WTC11 (cell line): ENCODE measurements around the gene PRSS53. TPM values are rescaled to one million over a fixed set of nuclear protein-coding genes. Genes with fewer than 3 reads are reported as not detected.

Source experiments
- ESRRA ChIP-seq: sonication (generic); formaldehyde crosslinking; IDR thresholded peaks from 2 replicates; pipeline ENCODE4 v1.8.1; 2022; ENCODE audit warnings: mild to moderate bottlenecking, missing genetic modification reagents, borderline replicate concordance
- ETV6 ChIP-seq: sonication (generic); formaldehyde crosslinking; IDR thresholded peaks from 2 replicates; pipeline ENCODE4 v1.8.1; 2022; ENCODE audit warnings: mild to moderate bottlenecking, missing genetic modification reagents
- IRF2 ChIP-seq: sonication (generic); formaldehyde crosslinking; IDR thresholded peaks from 2 replicates; pipeline ENCODE4 v1.8.0; 2022; ENCODE audit warnings: low read depth, missing genetic modification reagents, borderline replicate concordance
- JUN ChIP-seq: sonication (generic); formaldehyde crosslinking; IDR thresholded peaks from 2 replicates; pipeline ENCODE4 v1.8.0; 2023; ENCODE audit warnings: mild to moderate bottlenecking, missing genetic modification reagents
- NFE2L1 ChIP-seq: sonication (generic); formaldehyde crosslinking; IDR thresholded peaks from 2 replicates; pipeline ENCODE4 v1.8.1; 2023; ENCODE audit warnings: missing genetic modification reagents
- NFYB ChIP-seq: sonication (generic); formaldehyde crosslinking; conservative IDR thresholded peaks from 2 replicates; pipeline ENCODE4 v1.8.0; 2022; ENCODE audit warnings: low read depth, missing genetic modification reagents
- NR1H2 ChIP-seq: sonication (generic); formaldehyde crosslinking; IDR thresholded peaks from 2 replicates; pipeline ENCODE4 v1.9.0; 2021; ENCODE audit warnings: mild to moderate bottlenecking, moderate library complexity, missing genetic modification reagents
- NR2C2 ChIP-seq: sonication (generic); formaldehyde crosslinking; IDR thresholded peaks from 2 replicates; pipeline ENCODE4 v1.8.0; 2022; ENCODE audit warnings: mild to moderate bottlenecking, missing genetic modification reagents
- OVOL2 ChIP-seq: fragments of 250-450 bp; sonication (Bioruptor Pico); IDR thresholded peaks from 2 replicates; pipeline ENCODE4 v1.9.0; 2021; ENCODE audit warnings: mild to moderate bottlenecking, borderline replicate concordance
- RELA ChIP-seq: sonication (generic); formaldehyde crosslinking; IDR thresholded peaks from 2 replicates; pipeline ENCODE4 v1.8.1; 2022; ENCODE audit warnings: missing genetic modification reagents, mild to moderate bottlenecking, borderline replicate concordance
- ZBTB21 ChIP-seq: sonication (generic); formaldehyde crosslinking; IDR thresholded peaks from 2 replicates; pipeline ENCODE4 v1.8.1; 2023; ENCODE audit warnings: mild to moderate bottlenecking, missing genetic modification reagents, borderline replicate concordance
- ZNF219 ChIP-seq: sonication (generic); formaldehyde crosslinking; IDR thresholded peaks from 2 replicates; pipeline ENCODE4 v1.8.0; 2023; ENCODE audit warnings: missing genetic modification reagents, mild to moderate bottlenecking, borderline replicate concordance
- total RNA-seq: library from RNA; stranded (reverse); gene quantifications from 3 replicates; pipeline ENCODE4 v1.2.3, GENCODE V29; 2021
- TF ChIP-seq, protein P1 (sequence below): fragments of 250-450 bp; sonication (Bioruptor Pico); IDR thresholded peaks from 2 replicates; pipeline ENCODE4 v1.8.0; 2021; ENCODE audit warnings: mild to moderate bottlenecking
- TF ChIP-seq, protein P2 (sequence below): sonication (generic); formaldehyde crosslinking; IDR thresholded peaks from 2 replicates; pipeline ENCODE4 v1.8.0; 2023; ENCODE audit warnings: missing genetic modification reagents, mild to moderate bottlenecking, borderline replicate concordance
- TF ChIP-seq, protein P3 (sequence below): sonication (generic); formaldehyde crosslinking; IDR thresholded peaks from 2 replicates; pipeline ENCODE4 v1.8.0; 2022; ENCODE audit warnings: mild to moderate bottlenecking, missing genetic modification reagents
- TF ChIP-seq, protein P4 (sequence below): fragments of 200-600 bp; IDR thresholded peaks from 2 replicates; pipeline ENCODE4 v1.8.0; 2022; ENCODE audit warnings: antibody characterized with exemption
- TF ChIP-seq, protein P5 (sequence below): sonication (generic); formaldehyde crosslinking; IDR thresholded peaks from 2 replicates; pipeline ENCODE4 v1.8.1; 2023; ENCODE audit warnings: mild to moderate bottlenecking, missing genetic modification reagents
- TF ChIP-seq, protein P6 (sequence below): fragments of 250-450 bp; sonication (Bioruptor Pico); IDR thresholded peaks from 2 replicates; pipeline ENCODE4 v1.9.0; 2021; ENCODE audit warnings: mild to moderate bottlenecking
- TF ChIP-seq, protein P7 (sequence below): sonication (generic); formaldehyde crosslinking; IDR thresholded peaks from 2 replicates; pipeline ENCODE4 v1.8.1; 2022; ENCODE audit warnings: low read depth, mild to moderate bottlenecking, moderate library complexity, missing genetic modification reagents, borderline replicate concordance
- TF ChIP-seq, protein P8 (sequence below): sonication (generic); formaldehyde crosslinking; IDR thresholded peaks from 2 replicates; pipeline ENCODE4 v1.8.0; 2022; ENCODE audit warnings: mild to moderate bottlenecking, missing genetic modification reagents

Gene PRSS53
- total RNA-seq, 1 experiment from 2014 or later, result 4.9 TPM

DNA sequence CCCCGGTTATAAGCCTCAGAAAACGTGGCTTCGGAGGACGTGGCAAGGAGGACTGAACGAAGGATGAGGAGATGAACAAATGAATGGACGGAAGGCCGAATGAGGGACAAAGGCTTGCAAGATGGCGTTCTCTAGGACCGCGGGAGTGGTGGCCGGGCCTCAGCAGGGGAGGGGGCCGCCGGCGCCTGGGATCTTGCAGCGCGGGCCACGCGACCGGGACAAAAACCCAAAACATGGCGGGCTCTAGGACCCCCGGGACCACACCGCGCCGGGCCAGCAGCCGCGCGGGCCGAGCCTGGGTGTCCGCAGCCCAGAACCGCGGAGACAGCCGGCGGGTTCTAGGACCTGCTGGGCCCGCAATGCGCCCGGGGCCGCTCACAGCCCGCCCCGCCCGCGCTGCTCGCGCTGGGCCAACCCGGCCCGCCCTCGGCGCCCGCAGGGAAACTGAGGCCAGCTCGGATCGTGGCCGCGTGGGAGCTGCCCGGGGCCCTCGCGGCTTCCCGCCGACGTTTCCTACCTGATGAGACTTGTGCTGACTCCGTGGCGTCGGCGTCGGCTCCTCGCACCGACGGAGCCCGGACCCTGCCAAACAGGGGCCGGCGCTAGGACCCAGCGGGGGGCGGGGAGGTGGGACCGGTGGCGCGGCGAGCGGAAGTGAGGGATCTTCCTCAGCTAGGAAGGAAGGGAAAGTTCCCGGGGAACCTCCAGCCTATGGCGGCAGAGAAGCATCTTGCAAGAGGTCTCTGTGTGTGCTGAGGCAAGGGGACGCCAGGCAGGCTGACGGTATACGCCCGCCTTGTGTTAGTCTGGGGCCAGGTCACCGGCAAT, 15.4 kb downstream of the PRSS53 start (continued):
- TF ChIP-seq, protein P1, sequence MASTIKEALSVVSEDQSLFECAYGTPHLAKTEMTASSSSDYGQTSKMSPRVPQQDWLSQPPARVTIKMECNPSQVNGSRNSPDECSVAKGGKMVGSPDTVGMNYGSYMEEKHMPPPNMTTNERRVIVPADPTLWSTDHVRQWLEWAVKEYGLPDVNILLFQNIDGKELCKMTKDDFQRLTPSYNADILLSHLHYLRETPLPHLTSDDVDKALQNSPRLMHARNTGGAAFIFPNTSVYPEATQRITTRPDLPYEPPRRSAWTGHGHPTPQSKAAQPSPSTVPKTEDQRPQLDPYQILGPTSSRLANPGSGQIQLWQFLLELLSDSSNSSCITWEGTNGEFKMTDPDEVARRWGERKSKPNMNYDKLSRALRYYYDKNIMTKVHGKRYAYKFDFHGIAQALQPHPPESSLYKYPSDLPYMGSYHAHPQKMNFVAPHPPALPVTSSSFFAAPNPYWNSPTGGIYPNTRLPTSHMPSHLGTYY (CRISPR knock-in tag), result peak; percentile 85
- no peak for TF ChIP-seq ETV6 (CRISPR knock-in tag)
- 0 out of 2 replicates have a peak, but pooled peaks have one; percentile 32 for TF ChIP-seq NR1H2
- TF ChIP-seq, protein P2, sequence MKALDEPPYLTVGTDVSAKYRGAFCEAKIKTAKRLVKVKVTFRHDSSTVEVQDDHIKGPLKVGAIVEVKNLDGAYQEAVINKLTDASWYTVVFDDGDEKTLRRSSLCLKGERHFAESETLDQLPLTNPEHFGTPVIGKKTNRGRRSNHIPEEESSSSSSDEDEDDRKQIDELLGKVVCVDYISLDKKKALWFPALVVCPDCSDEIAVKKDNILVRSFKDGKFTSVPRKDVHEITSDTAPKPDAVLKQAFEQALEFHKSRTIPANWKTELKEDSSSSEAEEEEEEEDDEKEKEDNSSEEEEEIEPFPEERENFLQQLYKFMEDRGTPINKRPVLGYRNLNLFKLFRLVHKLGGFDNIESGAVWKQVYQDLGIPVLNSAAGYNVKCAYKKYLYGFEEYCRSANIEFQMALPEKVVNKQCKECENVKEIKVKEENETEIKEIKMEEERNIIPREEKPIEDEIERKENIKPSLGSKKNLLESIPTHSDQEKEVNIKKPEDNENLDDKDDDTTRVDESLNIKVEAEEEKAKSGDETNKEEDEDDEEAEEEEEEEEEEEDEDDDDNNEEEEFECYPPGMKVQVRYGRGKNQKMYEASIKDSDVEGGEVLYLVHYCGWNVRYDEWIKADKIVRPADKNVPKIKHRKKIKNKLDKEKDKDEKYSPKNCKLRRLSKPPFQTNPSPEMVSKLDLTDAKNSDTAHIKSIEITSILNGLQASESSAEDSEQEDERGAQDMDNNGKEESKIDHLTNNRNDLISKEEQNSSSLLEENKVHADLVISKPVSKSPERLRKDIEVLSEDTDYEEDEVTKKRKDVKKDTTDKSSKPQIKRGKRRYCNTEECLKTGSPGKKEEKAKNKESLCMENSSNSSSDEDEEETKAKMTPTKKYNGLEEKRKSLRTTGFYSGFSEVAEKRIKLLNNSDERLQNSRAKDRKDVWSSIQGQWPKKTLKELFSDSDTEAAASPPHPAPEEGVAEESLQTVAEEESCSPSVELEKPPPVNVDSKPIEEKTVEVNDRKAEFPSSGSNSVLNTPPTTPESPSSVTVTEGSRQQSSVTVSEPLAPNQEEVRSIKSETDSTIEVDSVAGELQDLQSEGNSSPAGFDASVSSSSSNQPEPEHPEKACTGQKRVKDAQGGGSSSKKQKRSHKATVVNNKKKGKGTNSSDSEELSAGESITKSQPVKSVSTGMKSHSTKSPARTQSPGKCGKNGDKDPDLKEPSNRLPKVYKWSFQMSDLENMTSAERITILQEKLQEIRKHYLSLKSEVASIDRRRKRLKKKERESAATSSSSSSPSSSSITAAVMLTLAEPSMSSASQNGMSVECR, result no peak
- TF ChIP-seq ZNF219 (CRISPR knock-in tag), result peak; percentile 36; the same call in 1 of the 2 replicates
- TF ChIP-seq, protein P3, sequence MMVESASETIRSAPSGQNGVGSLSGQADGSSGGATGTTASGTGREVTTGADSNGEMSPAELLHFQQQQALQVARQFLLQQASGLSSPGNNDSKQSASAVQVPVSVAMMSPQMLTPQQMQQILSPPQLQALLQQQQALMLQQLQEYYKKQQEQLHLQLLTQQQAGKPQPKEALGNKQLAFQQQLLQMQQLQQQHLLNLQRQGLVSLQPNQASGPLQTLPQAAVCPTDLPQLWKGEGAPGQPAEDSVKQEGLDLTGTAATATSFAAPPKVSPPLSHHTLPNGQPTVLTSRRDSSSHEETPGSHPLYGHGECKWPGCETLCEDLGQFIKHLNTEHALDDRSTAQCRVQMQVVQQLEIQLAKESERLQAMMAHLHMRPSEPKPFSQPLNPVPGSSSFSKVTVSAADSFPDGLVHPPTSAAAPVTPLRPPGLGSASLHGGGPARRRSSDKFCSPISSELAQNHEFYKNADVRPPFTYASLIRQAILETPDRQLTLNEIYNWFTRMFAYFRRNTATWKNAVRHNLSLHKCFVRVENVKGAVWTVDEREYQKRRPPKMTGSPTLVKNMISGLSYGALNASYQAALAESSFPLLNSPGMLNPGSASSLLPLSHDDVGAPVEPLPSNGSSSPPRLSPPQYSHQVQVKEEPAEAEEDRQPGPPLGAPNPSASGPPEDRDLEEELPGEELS (CRISPR knock-in tag), result peak; percentile 54
- TF ChIP-seq OVOL2 (CRISPR knock-in tag), result no peak
- TF ChIP-seq, protein P4, sequence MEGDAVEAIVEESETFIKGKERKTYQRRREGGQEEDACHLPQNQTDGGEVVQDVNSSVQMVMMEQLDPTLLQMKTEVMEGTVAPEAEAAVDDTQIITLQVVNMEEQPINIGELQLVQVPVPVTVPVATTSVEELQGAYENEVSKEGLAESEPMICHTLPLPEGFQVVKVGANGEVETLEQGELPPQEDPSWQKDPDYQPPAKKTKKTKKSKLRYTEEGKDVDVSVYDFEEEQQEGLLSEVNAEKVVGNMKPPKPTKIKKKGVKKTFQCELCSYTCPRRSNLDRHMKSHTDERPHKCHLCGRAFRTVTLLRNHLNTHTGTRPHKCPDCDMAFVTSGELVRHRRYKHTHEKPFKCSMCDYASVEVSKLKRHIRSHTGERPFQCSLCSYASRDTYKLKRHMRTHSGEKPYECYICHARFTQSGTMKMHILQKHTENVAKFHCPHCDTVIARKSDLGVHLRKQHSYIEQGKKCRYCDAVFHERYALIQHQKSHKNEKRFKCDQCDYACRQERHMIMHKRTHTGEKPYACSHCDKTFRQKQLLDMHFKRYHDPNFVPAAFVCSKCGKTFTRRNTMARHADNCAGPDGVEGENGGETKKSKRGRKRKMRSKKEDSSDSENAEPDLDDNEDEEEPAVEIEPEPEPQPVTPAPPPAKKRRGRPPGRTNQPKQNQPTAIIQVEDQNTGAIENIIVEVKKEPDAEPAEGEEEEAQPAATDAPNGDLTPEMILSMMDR, result no peak
- no peak for TF ChIP-seq JUN (CRISPR knock-in tag)
- TF ChIP-seq NFYB (CRISPR knock-in tag), result 0 out of 2 replicates have a peak, but pooled peaks have one; percentile 22
- no peak for TF ChIP-seq NR2C2 (CRISPR knock-in tag)
- TF ChIP-seq ZBTB21 (CRISPR knock-in tag), result no peak
- TF ChIP-seq IRF2 (CRISPR knock-in tag), result no peak
- TF ChIP-seq, protein P5, sequence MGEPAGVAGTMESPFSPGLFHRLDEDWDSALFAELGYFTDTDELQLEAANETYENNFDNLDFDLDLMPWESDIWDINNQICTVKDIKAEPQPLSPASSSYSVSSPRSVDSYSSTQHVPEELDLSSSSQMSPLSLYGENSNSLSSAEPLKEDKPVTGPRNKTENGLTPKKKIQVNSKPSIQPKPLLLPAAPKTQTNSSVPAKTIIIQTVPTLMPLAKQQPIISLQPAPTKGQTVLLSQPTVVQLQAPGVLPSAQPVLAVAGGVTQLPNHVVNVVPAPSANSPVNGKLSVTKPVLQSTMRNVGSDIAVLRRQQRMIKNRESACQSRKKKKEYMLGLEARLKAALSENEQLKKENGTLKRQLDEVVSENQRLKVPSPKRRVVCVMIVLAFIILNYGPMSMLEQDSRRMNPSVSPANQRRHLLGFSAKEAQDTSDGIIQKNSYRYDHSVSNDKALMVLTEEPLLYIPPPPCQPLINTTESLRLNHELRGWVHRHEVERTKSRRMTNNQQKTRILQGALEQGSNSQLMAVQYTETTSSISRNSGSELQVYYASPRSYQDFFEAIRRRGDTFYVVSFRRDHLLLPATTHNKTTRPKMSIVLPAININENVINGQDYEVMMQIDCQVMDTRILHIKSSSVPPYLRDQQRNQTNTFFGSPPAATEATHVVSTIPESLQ (CRISPR knock-in tag), result no peak
- TF ChIP-seq NFE2L1, result peak; percentile 59; the same call in 1 of the 2 replicates
- no peak for TF ChIP-seq RELA (CRISPR knock-in tag)
- TF ChIP-seq, protein P6, sequence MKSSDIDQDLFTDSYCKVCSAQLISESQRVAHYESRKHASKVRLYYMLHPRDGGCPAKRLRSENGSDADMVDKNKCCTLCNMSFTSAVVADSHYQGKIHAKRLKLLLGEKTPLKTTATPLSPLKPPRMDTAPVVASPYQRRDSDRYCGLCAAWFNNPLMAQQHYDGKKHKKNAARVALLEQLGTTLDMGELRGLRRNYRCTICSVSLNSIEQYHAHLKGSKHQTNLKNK (CRISPR knock-in tag), result no peak
- TF ChIP-seq, protein P7, sequence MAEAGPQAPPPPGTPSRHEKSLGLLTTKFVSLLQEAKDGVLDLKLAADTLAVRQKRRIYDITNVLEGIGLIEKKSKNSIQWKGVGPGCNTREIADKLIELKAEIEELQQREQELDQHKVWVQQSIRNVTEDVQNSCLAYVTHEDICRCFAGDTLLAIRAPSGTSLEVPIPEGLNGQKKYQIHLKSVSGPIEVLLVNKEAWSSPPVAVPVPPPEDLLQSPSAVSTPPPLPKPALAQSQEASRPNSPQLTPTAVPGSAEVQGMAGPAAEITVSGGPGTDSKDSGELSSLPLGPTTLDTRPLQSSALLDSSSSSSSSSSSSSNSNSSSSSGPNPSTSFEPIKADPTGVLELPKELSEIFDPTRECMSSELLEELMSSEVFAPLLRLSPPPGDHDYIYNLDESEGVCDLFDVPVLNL (CRISPR knock-in tag), result peak; percentile 62; the same call in 1 of the 2 replicates
- TF ChIP-seq ESRRA (CRISPR knock-in tag), result peak; percentile 14; the same call in 1 of the 2 replicates
- TF ChIP-seq, protein P8, sequence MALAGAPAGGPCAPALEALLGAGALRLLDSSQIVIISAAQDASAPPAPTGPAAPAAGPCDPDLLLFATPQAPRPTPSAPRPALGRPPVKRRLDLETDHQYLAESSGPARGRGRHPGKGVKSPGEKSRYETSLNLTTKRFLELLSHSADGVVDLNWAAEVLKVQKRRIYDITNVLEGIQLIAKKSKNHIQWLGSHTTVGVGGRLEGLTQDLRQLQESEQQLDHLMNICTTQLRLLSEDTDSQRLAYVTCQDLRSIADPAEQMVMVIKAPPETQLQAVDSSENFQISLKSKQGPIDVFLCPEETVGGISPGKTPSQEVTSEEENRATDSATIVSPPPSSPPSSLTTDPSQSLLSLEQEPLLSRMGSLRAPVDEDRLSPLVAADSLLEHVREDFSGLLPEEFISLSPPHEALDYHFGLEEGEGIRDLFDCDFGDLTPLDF, result no peak
